GM18508 (cell line): ENCODE measurements around the gene ATP6V0A1.
"Not testable (repeated sequence)": the region's sequence is repeated elsewhere in the genome, so short reads cannot be mapped to it uniquely, and the experiment has no call there.

Experiments used
- ATAC-seq: cut with Tn5 transposase; IDR thresholded peaks from one replicate; pipeline ENCODE4 v1.9.1; 2021; ENCODE audit warnings: moderate number of reproducible peaks; ENCODE audit not compliant: insufficient read depth, unreplicated experiment

The ATP6V0A1 gene

GRCh38 chr17:42431758-42432161 is 26.9 kb upstream of the ATP6V0A1 start:
- no peak for ATAC-seq

DNA sequence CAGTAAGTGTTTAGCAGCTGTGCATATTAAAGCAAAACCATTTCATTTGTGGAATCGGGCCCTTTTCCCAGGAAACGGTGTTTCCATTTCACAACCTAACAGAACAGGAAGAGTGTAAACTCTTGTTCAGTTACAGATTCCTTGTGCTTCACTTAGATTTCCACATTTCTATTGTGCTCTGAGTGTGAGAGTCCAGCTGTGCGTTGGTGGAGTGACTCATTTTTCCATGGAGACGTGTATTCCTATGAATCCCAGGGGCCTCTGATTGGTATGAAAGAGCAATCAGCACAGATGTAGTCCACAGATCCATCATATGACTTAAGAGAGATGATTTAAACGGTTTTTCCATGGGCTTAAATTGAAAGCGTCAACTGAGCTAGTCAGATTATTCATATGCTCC is 22.3 kb upstream of the ATP6V0A1 start:
- ATAC-seq: no peak

DNA sequence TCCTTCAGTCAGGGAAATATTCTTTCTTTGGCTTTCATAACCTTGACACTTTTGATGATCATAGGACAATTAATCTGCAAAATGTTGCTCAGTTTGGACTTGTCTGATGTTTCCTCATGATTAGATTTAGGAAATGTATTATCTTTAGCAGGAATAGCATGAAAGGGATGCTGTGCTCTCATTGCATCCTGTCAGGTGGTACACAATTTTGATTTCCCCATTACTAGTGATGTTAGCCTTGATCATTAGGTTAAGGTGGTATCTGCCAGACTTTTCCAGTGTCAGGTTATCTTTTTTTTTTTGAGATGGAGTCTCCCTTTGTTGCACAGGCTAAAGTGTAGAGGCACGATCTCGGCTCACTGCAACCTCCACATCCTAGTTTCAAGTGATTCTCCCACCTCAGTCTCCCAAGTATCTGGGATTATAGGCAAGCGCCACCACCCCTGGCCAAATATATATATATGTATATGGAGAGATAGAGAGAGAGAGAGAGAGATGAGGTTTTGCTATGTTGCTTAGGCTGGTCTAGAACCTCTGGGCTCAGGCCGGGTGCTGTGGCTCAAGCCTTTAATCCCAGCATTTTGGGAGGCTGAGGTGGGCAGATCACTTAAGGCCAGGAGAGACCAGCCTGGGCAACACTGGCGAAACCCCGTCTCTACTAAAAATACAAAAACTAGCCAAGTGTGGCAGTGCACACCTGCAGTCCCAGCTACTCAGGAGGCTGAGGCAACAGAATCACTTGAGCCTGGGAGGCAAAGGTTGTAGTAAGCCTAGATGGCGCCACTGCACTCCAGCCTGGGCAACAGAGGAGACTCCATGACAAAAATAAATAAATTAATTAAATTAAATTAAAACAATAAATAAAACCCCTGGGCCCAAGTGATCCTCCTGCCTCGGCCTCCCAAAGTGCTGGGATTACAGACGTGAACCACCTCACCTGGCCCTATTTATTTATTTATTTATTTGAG is 19.8 kb upstream of the ATP6V0A1 start:
- ATAC-seq: no peak

GRCh38 chr17:42441371-42442195 is 17.1 kb upstream of the ATP6V0A1 start:
- no peak for ATAC-seq

GRCh38 chr17:42442196-42442565 is 16.5 kb upstream of the ATP6V0A1 start:
- ATAC-seq: no peak

DNA sequence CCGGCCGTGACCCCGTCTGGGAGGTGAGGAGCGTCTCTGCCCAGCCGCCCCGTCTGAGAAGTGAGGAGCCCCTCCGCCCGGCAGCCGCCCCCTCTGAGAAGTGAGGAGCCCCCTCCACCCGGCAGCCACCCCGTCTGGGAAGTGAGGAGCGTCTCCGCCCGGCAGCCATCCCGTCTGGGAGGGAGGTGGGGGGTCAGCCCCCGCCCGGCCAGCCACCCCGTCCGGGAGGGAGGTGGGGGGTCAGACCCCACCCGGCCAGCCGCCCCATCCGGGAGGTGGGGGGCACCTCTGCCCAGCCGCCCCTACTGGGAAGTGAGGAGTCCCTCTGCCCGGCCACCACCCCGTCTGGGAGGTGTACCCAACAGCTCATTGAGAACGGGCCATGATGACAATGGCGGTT is 9.5 kb upstream of the ATP6V0A1 start:
- not testable (repeated sequence) for ATAC-seq

DNA sequence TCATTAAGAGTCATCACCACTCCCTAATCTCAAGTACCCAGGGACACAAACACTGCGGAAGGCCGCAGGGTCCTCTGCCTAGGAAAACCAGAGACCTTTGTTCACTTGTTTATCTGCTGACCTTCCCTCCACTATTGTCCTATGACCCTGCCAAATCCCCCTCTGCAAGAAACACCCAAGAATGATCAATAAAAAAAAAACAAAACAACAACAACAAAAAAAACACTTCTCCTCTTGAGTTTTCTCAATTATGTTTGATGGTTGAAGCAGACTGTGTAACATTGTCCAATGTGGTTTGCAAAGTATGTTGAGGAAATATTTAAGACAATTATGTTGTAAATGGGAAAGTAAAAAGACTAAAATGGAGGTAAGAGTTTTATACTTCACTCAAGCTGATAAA is 8.8 kb upstream of the ATP6V0A1 start:
- not testable (repeated sequence) for ATAC-seq

- not testable (repeated sequence) for ATAC-seq
Measured at GRCh38 chr17:42451270-42451669, 7.4 kb upstream of the ATP6V0A1 start.

DNA sequence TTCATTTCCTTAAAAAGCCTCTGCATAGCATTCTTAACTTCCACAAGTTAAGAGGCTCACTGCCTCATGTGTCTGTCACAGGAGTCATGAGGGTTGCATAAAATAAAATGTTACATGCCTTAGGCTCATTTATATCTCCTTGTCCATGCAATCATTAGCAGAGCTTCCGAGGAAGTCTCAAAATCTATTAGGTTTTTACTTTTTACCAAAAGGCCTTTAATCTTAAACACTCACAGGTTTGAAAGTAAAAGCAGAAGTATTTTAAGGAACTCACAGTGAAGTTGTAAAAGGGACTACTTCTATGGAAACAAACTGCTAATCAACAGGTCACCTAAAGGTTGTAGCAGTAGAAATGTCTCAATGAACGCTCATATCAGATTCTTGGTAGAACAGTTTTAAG is 5.2 kb upstream of the ATP6V0A1 start:
- no peak for ATAC-seq

GRCh38 chr17:42454987-42455386 is 3.7 kb upstream of the ATP6V0A1 start:
- not testable (repeated sequence) for ATAC-seq

GRCh38 chr17:42456223-42457106 is 2.2 kb upstream of the ATP6V0A1 start:
- ATAC-seq: no peak

DNA sequence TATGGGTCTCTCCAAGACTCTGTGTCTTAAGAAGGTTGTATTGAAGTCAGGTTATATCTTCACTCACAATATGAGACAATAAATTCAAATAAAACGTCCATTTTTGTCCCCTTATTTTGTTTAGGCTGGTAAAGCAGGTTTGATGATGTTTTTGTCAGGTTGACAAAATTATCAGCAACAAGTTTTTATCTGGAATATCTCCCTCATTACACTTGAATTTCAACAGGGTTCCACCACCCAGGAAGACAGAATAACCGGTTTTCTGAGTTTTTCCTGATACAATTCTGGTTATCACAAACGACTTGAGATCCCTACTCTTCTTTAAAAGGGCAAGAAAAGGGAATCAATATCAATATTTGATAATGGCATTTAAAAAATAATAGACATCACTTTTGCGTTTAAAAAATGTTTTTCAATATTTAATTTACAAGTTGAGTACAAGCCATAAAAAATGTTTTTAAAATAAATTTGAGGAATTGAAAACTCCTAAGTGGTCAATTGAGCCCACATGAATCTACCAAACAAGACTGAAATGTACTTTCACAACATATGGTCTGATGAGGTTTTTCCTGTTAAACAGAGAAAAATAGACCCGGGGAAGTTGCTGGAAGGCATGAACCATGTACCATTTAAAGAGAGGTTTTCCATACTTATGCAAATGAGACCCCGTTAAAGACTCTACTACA is 1.4 kb upstream of the ATP6V0A1 start:
- ATAC-seq: no peak

GRCh38 chr17:42459256-42459800 is 650 bp downstream of the ATP6V0A1 start:
- no peak for ATAC-seq

GRCh38 chr17:42459801-42460281 is 1.2 kb downstream of the ATP6V0A1 start:
- ATAC-seq: no peak

- ATAC-seq: no peak
Measured at GRCh38 chr17:42460371-42460770, 1.7 kb downstream of the ATP6V0A1 start.

- ATAC-seq: no peak
Measured at GRCh38 chr17:42463976-42464400, 5.3 kb downstream of the ATP6V0A1 start.

- ATAC-seq: no peak
Measured at GRCh38 chr17:42467889-42468288, 9.2 kb downstream of the ATP6V0A1 start.

- no peak for ATAC-seq
Measured at GRCh38 chr17:42472709-42473521, 14.2 kb downstream of the ATP6V0A1 start.
